A549 (cell line): ENCODE results near the gene IRX5. TPM values are rescaled to one million over a fixed set of nuclear protein-coding genes. Genes with fewer than 3 reads are reported as not detected.

Experiments
- ATAC-seq, 2 experiments: fragments of 200-7000 bp in 1 of 2; fragments of >200 bp in 1 of 2; cut with Nextera tagmentation in 1 of 2; cut with Tn5 transposase in 1 of 2; 3 replicates each; pipeline versions ENCODE4 v1.8.0 to v1.9.1; 2018 to 2020; ENCODE audit warnings: mild to moderate bottlenecking in 1 of 2, moderate library complexity in 1 of 2
- CTCF ChIA-PET: fragments of 300-600 bp; sonication (Branson Sonifier 250); formaldehyde crosslinking; extraction: SDS; loops from one replicate; lab custom pipeline; 2021; ENCODE audit warnings: antibody characterized with exemption, inconsistent platforms; lab: Yijun Ruan, JAX
- POLR2A ChIA-PET: fragments of 350-600 bp; formaldehyde crosslinking; extraction: SDS; loops from one replicate; lab custom pipeline; 2021; ENCODE audit warnings: antibody characterized with exemption, inconsistent platforms; lab: Yijun Ruan, JAX
- DNase-seq, 2 experiments: peaks; one replicate each; pipeline versions ENCODE4 v3.0.0 to v3.0.0-alpha.2; 2011 to 2016; ENCODE audit warnings: low read depth in 1 of 2, low spot score in 1 of 2
- FAIRE-seq: peaks from 2 replicates; lab custom pipeline; 2011; peaks lifted over from hg19 to GRCh38; lab: Jason Lieb, UNC
- H3K27ac ChIP-seq, 2 experiments: fragments of >200 bp; sonication (Bioruptor Twin); formaldehyde crosslinking; 3 replicates each; pipeline ENCODE4 v1.5.1; 2016 to 2017
- H3K4me1 ChIP-seq: fragments of >200 bp; sonication (Bioruptor Twin); formaldehyde crosslinking; 3 replicates; pipeline ENCODE4 v1.6.1; 2016
- H3K4me2 ChIP-seq: fragments of >200 bp; sonication (Bioruptor Twin); formaldehyde crosslinking; 3 replicates; pipeline ENCODE4 v1.6.1; 2016
- H3K4me3 ChIP-seq: fragments of >200 bp; sonication (Bioruptor Twin); formaldehyde crosslinking; 3 replicates; pipeline ENCODE4 v1.5.1; 2016
- H3K9me3 ChIP-seq: fragments of >200 bp; sonication (Bioruptor Twin); formaldehyde crosslinking; 3 replicates; pipeline ENCODE4 v1.6.1; 2016
- CHD2 ChIP-seq: fragments of 150-350 bp; IDR thresholded peaks from 2 replicates; pipeline ENCODE4 v1.6.1; 2014; ENCODE audit warnings: low read length; ENCODE audit not compliant: partially characterized antibody
- CTCF ChIP-seq: fragments of >200 bp; sonication (Bioruptor Twin); formaldehyde crosslinking; IDR thresholded peaks from 3 replicates; pipeline ENCODE4 v1.5.1; 2016
- HDAC2 ChIP-seq: fragments of 200-600 bp; sonication (generic); IDR thresholded peaks from 2 replicates; pipeline ENCODE4 v1.6.1; 2016
- HMGXB4 ChIP-seq: fragments of 250-450 bp; sonication (Bioruptor Pico); IDR thresholded peaks from 2 replicates; pipeline ENCODE4 v1.5.0; 2021; ENCODE audit warnings: mild to moderate bottlenecking, moderate library complexity, borderline replicate concordance
- MAX ChIP-seq: IDR thresholded peaks from 2 replicates; pipeline ENCODE4 v1.6.1; 2012
- MAZ ChIP-seq: fragments of 150-350 bp; IDR thresholded peaks from 2 replicates; pipeline ENCODE4 v1.6.1; 2014; ENCODE audit warnings: antibody characterized with exemption, low read depth, low read length, borderline replicate concordance
- MYC ChIP-seq: IDR thresholded peaks from 2 replicates; pipeline ENCODE4 v1.6.1; 2012; ENCODE audit warnings: mild to moderate bottlenecking, inconsistent platforms, low read length, improper control_type of control experiment, borderline replicate concordance
- PHF8 ChIP-seq: fragments of 200-600 bp; sonication (generic); IDR thresholded peaks from 2 replicates; pipeline ENCODE4 v1.6.1; 2016; ENCODE audit warnings: low read depth, mild to moderate bottlenecking, antibody characterized with exemption, moderate library complexity, borderline replicate concordance
- POLR2A ChIP-seq: IDR thresholded peaks from 2 replicates; pipeline ENCODE4 v1.6.1; 2012; ENCODE audit warnings: mild to moderate bottlenecking, low read length
- RFX5 ChIP-seq: fragments of 450-650 bp; IDR thresholded peaks from 2 replicates; pipeline ENCODE4 v1.7.1; 2014; ENCODE audit warnings: antibody characterized with exemption, mild to moderate bottlenecking, moderate library complexity
- RNF2 ChIP-seq: fragments of 200-600 bp; sonication (generic); IDR thresholded peaks from 2 replicates; pipeline ENCODE4 v1.6.1; 2016; ENCODE audit warnings: low read depth, mild to moderate bottlenecking, antibody characterized with exemption, moderate library complexity, borderline replicate concordance
- SMC3 ChIP-seq: fragments of >200 bp; sonication (Bioruptor Twin); formaldehyde crosslinking; IDR thresholded peaks from 3 replicates; pipeline ENCODE4 v1.6.1; 2018; ENCODE audit warnings: inconsistent platforms
- SREBF2 ChIP-seq: fragments of 450-650 bp; IDR thresholded peaks from 2 replicates; pipeline ENCODE4 v1.6.1; 2014; ENCODE audit warnings: mild to moderate bottlenecking, moderate library complexity
- ZNF302 ChIP-seq: fragments of 250-450 bp; sonication (Bioruptor Pico); IDR thresholded peaks from 2 replicates; pipeline ENCODE4 v1.9.0; 2021; ENCODE audit warnings: inconsistent platforms, mild to moderate bottlenecking, moderate library complexity
- WGBS: methylation state at CpG from one replicate; pipeline ENCODE4 v1.1.6; 2017; ENCODE audit errors: missing lambda C conversion rate; 5-methylcytosine and 5-hydroxymethylcytosine counted together
- polyA minus RNA-seq: library from RNA; depleted of rRNA, polyadenylated mRNA; stranded (reverse); fragments of >200 nt; gene quantifications from 2 replicates; pipeline ENCODE4 v1.2.3, GENCODE V29; 2011; rRNA and poly(A)+ RNA removed
- polyA plus RNA-seq, 4 experiments: library from polyadenylated mRNA; depleted of rRNA in 3 of 4; stranded (reverse); fragments of >200 nt; fragmentation: RNase III in 1 of 4; extraction: RNeasy Plus Mini Kit Qiagen cat#74134 plus additional on column Dnase treatment in 1 of 4; gene quantifications; 2 replicates in 3 of 4; 3 replicates in 1 of 4; pipeline ENCODE4 v1.2.3, GENCODE V29; 2011 to 2017
- TF ChIP-seq, protein P1 (sequence below): fragments of 200-600 bp; sonication (generic); IDR thresholded peaks from 2 replicates; pipeline ENCODE4 v1.6.1; 2016; ENCODE audit warnings: antibody characterized with exemption, mild to moderate bottlenecking, moderate library complexity

The IRX5 gene
- polyA plus RNA-seq (2011; rRNA removed) (0.60 and 0.88 TPM in 2 replicates), polyA plus RNA-seq (2017; fragmentation: RNase III; extraction: RNeasy Plus Mini Kit Qiagen cat#74134 plus additional on column Dnase treatment) (0.57 to 0.67 TPM (median 0.67 TPM) in 3 replicates), polyA minus RNA-seq (0.79 and 0.97 TPM in 2 replicates)
- 1.5 and 2.0 TPM in 2 replicates for polyA plus RNA-seq (2012; cell fraction: cytosol; rRNA removed)
- polyA plus RNA-seq (2012; cell fraction: nucleus; rRNA removed), result 3.5 and 5.0 TPM in 2 replicates

DNA sequence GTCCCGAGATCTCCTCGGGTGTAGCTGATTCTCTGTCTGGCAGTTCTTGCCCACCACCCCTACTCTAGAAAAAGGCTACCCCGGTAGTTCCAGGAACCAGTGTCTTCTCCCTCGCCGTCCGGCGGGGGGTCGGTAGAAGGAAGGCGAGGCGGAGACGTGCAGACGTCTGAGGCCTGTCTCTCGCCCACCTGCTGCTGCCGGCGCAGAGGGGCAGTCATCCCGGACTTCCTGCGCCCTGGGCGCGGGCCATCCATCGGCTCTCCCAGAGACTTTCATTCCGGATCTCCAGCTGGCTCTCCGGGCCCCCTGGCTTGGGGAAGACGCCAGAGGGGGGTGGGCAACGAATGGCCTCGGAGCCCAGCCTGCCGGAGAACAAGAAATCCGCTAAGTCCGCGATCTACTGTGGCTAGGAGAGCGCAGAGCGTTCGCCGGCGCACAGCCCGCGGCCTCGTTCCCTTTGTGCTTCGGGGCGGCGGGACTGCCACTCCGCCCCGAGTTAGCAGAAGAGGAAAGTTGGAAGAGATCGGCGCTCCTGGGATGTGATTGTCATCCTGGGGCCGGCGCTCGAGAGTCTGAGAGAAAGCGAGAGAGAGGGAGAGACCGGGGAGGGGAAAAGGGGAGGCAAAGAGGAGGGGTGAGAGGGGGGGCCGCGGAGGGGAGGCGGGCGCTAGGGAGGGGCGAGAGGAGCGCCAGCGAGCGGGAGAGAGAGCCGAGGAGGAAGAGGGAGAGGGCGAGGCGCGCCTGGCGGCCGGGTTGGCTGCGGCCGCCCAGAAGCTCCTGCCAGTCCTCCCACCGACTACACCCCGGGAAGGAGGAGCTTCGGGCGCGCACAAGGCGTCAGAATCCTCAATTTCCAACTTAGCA lies at the start of gene IRX5:
TSS of gene IRX5 (plus strand) at position 861 of the 864 bp plus-strand sequence. CDS start 334 bp downstream, outside the sequence.
- TF ChIP-seq, protein P1, sequence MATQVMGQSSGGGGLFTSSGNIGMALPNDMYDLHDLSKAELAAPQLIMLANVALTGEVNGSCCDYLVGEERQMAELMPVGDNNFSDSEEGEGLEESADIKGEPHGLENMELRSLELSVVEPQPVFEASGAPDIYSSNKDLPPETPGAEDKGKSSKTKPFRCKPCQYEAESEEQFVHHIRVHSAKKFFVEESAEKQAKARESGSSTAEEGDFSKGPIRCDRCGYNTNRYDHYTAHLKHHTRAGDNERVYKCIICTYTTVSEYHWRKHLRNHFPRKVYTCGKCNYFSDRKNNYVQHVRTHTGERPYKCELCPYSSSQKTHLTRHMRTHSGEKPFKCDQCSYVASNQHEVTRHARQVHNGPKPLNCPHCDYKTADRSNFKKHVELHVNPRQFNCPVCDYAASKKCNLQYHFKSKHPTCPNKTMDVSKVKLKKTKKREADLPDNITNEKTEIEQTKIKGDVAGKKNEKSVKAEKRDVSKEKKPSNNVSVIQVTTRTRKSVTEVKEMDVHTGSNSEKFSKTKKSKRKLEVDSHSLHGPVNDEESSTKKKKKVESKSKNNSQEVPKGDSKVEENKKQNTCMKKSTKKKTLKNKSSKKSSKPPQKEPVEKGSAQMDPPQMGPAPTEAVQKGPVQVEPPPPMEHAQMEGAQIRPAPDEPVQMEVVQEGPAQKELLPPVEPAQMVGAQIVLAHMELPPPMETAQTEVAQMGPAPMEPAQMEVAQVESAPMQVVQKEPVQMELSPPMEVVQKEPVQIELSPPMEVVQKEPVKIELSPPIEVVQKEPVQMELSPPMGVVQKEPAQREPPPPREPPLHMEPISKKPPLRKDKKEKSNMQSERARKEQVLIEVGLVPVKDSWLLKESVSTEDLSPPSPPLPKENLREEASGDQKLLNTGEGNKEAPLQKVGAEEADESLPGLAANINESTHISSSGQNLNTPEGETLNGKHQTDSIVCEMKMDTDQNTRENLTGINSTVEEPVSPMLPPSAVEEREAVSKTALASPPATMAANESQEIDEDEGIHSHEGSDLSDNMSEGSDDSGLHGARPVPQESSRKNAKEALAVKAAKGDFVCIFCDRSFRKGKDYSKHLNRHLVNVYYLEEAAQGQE, result 0 out of 2 replicates have a peak, but pooled peaks have one; percentile 9
- TF ChIP-seq HMGXB4 (CRISPR knock-in tag) (no peak), SMC3 (no peak), POLR2A (peak; percentile 11; the same call in 1 of the 2 replicates), PHF8 (peak; percentile 37), MAX (0 out of 2 replicates have a peak, but pooled peaks have one; percentile 3), CTCF (no peak), CHD2 (no peak), MYC (no peak), SREBF2 (no peak), RNF2 (0 out of 2 replicates have a peak, but pooled peaks have one; percentile 18), ZNF302 (CRISPR knock-in tag) (no peak), RFX5 (no peak), MAZ (peak; percentile 97), HDAC2 (0 out of 2 replicates have a peak, but pooled peaks have one; percentile 21)
- ATAC-seq (peak; percentile 73 to 85), FAIRE-seq (no peak), DNase-seq (peak; percentile 81 to 96)
- CTCF ChIA-PET, result interaction anchor here (0.6 to 2.4 kb wide), 11 partner anchors 8 to 1157 kb away, joined by 3 to 8 read pairs (median 5); no protein-coding TSS in a partner anchor
- peak within 1 kb of the TSS; percentile 79 for H3K4me3 ChIP-seq
- peaks cover 22% of the 10 kb centered on the region for H3K4me1 ChIP-seq
- POLR2A ChIA-PET, result interaction anchor here (0.7 to 3.3 kb wide), 8 partner anchors 644 to 1427 kb away, joined by 3 to 14 read pairs (median 5); partner anchors contain the start of genes AKTIP, FTO and IRX3
- no peaks in the 10 kb centered on the region for H3K9me3 ChIP-seq
- peak within 1 kb of the TSS; percentile 95 for H3K4me2 ChIP-seq
- 0% methylated on average over 20 of the region's 71 CpGs for WGBS
- H3K27ac ChIP-seq, result peak within 1 kb of the TSS; percentile 75 to 99
